HK-2 (cell line): Measurements from ENCODE around the gene BACE2.
A peak's percentile ranks its signal among the peaks of the same experiment; 100 is the strongest.
"Not testable (repeated sequence)": the region's sequence is repeated elsewhere in the genome, so short reads cannot be mapped to it uniquely, and the experiment has no call there.

Source experiments
- DNase-seq: peaks from one replicate; pipeline ENCODE4 v3.0.0-alpha.2; 2018; ENCODE audit not compliant: unreplicated experiment

Gene BACE2

DNA sequence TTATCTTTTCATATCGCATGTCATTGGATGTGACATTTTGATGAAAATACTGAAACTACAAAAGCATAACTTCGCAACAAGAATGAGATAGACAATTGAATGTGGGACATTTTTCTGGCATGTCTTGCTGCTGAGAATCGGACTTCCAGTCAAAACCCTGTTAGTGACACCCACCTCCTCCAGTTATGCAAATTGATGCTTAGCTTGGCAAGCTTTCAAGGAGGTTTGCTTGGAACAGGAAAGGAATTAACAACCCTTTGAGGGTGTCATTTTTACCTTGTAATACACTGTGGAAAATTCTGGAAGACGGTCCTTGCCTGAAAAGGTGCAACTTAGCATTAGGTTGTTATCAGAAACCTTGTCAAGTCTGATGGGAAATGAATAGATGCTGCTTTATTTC lies 109.9 kb downstream of the BACE2 start:
- no peak for DNase-seq

DNA sequence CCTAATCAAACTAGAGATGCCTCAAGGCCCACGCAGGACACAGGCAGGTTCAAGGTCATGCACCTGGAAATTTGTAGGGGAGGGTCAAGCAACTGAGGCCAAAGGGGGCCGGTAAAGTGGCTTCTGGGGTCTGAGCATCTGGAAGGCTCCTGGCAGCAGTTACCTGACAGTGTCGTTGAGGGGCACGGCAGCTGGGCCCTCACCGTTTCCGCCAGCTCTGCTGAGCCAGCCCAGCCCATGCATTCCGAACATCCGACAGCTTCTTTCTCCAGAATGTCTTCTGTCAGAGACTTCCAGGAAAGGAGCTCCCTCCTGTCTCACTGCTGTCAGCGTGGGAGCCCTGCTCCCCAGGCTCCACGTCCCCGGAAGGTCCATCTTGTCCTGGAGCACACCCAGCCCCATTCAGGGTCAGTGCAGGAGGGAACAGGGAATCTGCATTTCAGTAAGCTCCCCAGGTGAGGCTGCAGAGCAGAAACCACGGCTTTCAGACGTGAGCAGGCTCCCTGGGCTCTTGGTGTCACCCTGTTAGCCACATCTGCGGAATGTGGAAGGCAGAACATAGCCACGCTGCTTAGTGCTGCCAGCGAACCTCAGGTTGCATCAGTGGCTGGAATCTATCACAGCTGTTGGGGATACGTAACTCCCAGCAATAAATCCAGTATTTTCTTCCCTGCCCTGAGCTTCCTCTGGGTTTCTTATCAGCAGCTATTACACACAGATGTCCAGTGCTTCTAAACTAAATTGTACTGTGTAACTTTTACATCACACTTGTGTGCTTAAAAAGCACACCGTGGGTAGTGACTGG lies 112.4 kb downstream of the BACE2 start:
- no peak for DNase-seq

DNA sequence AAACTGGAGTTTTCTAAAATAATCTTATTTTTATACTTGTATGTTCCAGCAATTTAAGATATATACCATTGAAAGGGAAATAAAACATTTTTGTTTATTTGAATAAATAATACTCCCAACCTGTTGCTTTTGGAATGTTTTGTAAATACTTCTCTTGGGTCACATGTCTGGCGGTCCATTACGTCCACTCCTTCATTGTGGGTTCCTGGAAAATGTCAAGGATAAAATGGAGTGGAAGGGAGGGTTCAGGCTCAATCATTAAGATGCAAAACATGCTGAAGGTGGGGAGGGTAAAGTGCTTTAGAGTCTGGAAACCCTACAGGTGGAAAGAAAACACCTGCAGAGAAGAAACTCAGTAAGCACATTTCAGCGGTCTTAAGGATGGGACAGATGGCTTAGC lies 114.5 kb downstream of the BACE2 start:
- DNase-seq: no peak

- peak; percentile 4 for DNase-seq
Measured at GRCh38 chr21:41283211-41283818, 115.4 kb downstream of the BACE2 start.

- no peak for DNase-seq
Measured at GRCh38 chr21:41289431-41289830, 121.5 kb downstream of the BACE2 start.

DNA sequence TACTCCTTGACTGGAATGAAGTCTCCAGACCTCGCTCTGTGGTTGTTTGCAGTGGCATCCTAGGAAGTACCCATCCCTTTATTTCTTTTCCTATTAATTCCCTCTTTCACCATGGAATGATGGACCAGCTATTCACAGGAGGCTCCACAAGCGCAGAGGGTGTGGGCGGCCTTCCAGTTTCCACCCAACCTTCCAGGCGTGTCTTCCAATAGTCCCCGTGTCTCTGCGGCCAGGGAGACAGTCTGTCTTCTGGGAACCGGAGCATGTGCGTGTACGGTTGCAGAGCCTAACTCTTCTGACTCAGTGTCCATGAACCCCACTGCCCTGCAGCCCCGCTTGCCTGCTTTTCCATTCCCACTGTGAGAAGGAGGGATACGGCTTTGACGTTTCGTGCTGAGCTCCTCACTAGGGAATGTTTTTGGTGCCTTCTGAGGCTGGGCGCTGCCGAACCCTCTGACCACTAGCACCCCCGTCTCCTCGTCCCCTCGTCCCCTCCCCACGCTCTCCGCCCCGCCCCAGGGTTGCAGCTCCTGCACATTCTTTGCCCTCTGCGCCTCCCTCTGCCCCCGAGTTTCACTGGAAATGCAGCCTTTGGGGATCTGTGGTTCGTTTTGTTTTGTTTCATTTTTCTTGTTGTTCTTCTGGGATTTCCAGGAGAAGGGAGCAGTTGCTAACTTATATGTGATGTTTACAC lies 122.3 kb downstream of the BACE2 start:
- DNase-seq: no peak

DNA sequence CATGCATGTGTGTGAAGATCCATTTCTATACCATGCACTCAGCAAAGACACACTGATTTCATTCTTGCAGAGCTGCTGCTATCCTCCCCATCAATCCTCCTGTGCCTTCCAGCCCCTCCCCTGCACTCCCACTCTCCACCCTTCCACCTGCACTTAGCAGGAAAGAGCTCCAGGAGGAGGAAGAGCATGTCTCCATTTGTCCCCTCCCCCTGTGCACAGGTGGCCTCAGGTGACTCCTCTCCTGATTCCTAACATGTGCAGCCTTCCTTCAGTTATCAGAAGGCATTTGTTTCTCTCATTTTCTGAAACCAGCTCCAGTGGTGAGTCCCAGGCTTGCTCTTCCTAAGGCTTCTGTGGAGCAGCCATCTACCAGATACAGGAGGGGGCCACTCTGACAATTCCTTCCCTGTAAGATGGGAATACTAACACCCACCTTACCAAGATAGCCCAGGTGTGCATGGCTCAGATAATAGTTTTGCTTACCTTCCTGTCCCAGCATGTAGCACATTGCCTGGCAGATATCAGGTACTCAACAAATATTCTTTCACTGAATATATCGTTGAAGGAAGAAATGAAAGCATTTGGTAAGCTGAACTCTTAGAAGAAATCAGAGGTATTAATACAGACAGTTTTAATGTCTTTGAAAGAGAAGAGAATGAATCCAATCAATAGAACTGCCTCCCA lies 126.7 kb downstream of the BACE2 start:
- no peak for DNase-seq

DNA sequence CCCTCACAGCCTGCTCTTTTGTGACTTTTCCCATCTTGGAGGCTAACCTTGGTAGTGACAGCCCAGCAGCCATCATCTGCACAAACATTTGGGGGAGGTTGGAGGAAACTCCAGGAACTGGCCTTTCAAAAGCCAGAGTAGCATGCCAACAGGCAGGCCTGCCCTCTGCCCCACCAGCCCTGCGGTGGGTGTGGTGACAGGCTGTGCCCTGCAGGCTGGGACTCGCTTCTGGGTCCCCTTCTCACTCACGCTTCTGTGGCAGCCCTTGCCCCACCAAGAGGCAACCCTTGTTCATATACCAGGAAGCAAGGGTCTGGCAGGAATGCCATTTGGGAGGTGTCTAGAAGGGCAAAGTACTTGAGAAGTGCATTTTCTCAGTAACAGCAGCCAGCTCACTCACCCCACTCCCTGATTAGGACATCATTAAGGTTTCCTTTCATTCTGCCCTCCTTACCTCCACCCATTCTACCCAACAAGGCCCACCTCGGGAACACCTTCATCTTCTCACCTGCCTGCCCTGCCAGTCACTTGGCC lies 127.8 kb downstream of the BACE2 start:
- no peak for DNase-seq

DNA sequence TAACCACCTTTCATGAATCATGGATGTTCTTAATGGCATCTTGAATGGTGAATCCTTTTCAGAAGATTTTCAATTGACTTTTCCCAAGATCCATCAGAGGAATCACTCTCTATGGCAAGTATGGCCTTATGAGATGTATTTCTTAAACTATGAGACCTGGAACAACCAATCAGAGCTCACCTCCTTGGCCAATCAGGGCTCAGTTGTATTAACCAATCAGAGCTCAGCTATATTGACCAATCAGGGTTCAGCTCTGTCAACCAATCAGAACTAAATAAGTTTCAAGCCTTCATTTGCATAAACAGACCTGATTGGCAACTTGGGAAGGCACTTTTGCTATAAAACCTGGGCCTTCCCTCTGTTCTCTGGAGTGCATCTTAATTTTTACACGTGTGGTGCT lies 135.0 kb downstream of the BACE2 start:
- DNase-seq: no peak

- no peak for DNase-seq
Measured at GRCh38 chr21:41304068-41304720, 136.2 kb downstream of the BACE2 start.

DNA sequence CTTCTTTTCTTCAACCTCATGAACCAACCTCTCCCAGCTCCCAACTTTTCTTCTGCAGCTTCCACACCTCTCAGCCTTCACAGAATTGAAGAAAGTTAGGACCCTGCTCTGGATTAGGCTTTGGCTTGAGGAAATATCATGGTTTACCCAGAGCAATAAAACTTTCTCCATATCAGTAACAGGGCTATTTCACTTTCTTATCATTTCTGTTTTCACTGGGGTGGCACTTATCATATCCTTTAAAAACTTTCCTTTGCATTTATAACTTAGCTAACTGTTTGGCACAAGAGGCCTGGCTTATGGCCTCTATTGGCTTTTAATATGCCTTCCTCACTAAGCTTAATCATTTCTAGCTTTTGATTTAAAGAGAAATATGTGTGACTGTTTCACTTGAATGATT lies 139.3 kb downstream of the BACE2 start:
- no peak for DNase-seq

GRCh38 chr21:41313285-41314164 lies 145.6 kb downstream of the BACE2 start:
- not testable (repeated sequence) for DNase-seq

- no peak for DNase-seq
Measured at GRCh38 chr21:41315726-41316125, 147.8 kb downstream of the BACE2 start.

GRCh38 chr21:41316200-41317062 lies 148.5 kb downstream of the BACE2 start, which contains the start of gene FAM3B:
Gene FAM3B (plus strand): TSS chr21:41316801. CDS start chr21:41316880, 79 bp downstream.
- DNase-seq: no peak

GRCh38 chr21:41317063-41317392 lies 149.1 kb downstream of the BACE2 start:
- DNase-seq: no peak

DNA sequence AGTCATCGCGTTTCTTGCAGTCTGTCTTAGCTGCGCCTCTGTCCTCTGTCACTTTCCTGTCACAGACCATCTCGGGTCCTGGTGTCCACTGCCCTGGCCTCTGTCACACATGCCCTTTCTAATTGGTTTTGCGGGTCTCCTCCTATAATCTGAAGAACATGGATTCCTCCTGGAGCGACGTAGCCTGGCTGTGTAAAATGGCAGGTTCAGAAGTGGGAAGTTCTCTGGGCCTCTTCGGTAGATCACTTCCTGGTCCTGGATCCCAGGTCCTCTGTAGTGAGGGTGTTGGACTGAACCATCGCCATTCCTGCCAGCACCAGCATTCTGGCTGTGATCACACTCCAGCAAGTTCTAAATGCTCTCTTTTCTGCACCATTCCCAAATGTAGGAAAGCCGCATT lies 149.5 kb downstream of the BACE2 start:
- no peak for DNase-seq

DNA sequence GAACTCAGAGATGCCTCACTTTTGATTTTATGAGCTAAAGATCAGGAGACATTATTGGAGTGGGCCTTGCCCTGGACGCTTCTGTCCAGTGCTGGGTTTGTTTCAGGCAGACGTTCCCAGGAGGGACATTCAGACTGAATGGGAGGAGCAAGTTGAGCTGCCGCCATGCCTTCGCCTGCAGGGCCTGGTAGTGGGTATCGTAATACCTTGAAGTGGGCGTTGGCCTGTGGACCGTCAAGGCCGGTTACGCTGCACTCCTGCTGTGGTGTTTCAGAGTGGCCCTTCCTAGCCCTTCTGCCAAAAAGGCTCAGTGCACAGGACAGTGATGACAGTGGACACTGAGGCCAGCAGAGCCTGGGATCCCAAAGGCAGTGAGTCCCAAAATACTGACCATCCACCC lies 150.3 kb downstream of the BACE2 start:
- no peak for DNase-seq

GRCh38 chr21:41319273-41319672 lies 151.3 kb downstream of the BACE2 start:
- no peak for DNase-seq

GRCh38 chr21:41321211-41321907 lies 153.4 kb downstream of the BACE2 start:
- DNase-seq: no peak
